HG03378 (cell line): ENCODE measurements around the gene TWIST2.

ENCODE experiments used
- ATAC-seq: cut with Tn5 transposase; IDR thresholded peaks from one replicate; pipeline ENCODE4 v1.9.1; 2021; ENCODE audit warnings: mild to moderate bottlenecking, moderate library complexity; ENCODE audit not compliant: unreplicated experiment

Gene TWIST2

GRCh38 chr2:238872026-238872425 lies 24.1 kb downstream of the TWIST2 start:
- no peak for ATAC-seq

DNA sequence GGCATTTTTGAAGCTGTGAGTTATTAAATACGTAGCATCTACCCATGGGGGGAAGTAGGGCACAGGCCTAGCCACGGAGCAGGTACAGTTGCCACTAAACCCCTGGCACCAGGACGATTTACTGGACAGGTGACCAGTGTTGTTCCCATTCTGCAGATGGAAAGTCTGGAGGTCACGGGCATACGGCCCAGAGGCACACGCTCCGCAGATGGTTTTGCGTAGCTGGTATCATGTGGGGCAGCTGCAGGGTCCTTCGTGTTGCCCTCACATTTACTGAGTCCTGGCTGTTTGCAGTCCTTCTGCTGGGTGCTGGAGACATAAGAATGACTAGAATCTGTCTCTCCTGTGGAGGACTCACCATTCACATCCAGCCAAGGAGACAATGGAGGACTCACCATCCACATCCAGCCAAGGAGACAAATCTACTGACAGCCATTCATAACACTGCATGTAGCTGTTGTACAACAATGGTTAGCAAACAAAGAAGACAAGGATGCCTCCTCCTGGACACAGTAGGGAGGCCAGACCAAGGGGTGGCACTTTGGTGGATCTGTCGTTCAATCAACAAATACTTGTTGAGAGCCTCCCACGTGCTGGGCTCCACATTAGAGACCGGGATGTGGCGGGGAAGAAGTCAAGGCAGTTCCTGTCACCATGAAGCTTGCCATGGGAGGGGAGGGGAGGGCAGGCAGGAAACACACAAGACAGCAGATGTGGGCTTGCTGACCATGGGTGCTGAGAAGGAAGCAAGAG lies 24.9 kb downstream of the TWIST2 start:
- ATAC-seq, result no peak

DNA sequence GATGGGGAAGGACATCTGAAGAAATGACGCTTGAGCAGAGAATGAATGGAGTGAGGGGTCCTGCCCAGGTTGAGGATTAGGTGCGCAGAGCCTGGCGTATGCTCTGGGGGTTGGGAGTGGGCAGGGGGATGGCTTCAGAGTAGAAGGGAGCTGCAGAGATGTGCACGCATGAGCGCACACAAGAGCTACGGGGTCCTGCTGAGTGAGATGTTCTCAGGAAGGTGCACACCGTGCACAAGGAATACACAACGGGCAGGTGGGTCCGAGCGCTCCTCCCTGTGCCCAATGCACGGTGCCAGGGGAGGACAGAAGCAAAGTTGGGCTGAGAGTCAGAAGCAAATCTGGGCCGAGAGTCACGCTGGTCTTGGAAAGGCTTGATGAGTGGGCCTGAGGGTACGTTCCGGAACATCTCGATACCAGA lies 25.5 kb downstream of the TWIST2 start:
- ATAC-seq, result no peak

DNA sequence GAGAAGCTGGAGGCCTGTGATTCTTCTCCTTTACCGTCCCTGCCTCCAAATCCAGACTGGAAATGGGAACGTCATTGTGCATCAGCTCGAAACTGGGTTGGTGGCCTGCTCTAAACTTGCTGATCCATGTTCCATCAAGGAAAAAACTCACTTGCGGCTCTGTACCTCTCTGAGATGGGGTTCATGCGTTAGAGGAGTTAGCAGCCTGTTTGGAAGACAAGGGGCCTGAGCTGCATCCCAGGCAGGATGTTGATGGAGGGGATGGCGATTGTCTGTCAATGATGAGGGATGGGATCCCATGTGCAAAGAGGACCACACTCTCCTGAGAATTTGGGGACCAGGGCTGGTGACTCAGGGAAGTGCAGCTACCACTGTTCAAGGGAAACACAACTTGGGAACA lies 26.0 kb downstream of the TWIST2 start:
- ATAC-seq, result no peak

DNA sequence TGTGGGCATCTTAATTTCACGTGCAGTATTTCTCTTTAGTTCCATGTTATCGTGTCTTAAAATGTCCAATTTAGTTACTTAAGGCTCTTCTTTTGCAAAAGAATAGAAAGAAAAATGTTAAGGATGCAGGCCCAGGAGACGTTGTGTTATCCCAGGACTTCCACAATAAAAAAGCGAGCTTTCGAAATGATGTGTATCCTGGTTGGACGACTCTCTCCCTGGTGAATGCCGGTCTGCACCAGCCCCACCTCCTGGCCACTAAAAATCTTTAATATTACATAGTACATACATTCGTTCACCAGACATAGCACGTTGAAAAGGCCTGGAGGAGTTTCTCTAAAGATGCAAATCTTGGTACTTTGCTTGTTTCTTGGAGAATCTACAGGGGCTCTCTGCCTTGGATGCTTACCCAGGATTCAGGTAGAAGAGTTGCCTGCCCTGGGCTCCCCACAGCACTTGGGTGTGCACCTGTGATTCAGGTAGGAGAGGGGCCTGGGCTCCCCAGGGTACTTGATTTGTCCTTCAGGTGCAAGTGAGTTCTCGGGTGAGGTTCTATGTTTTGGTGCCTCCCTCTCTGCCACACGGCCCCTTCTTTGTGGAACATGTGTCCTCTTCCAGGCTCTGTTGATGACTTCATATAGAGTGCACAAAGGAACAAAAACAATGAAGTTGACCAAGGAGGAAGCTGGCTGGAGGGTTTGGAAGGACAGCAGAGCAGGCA lies 26.6 kb downstream of the TWIST2 start:
- no peak for ATAC-seq

- no peak for ATAC-seq
These were observed 27.2 kb downstream of the TWIST2 start for GRCh38 chr2:238875101-238875470.

DNA sequence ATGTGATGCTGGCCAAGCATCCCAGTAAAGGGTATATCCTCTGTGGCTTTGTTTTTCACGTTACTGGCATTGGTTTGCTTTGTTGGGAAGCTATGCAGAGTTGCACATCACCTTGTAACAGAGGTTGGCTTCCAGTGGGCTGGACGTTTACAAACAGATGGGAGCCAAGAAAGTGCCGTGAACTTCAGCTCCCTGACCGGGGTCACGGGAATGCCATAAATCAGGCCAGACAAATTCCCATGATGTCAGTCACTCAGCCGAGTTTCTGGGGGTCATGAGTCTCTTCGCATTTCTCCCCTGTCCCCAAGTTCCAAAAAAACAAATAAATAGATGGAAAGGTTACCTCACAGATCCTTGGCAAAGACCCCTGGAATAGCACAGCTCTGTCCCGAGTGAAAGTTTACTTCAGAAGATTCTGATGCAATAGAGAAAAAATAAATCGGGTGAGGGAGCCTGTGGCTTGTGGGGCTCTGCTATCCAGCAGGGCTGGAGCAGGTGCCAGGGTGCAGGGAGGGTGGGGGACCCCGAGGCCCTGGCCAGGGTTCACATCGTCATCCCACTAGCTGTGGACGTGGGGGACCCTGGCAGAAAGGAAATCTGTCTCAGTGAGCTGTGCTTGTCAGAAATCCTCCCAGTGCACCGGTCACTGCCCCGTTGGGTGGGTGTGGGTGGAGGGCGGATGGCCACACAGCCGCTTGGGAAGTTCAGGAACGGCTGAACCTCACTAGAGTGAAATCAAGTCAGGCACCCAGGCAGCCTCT lies 27.8 kb downstream of the TWIST2 start:
- ATAC-seq, result no peak

- no peak for ATAC-seq
These were observed 28.3 kb downstream of the TWIST2 start for GRCh38 chr2:238876232-238876630.

- no peak for ATAC-seq
These were observed 30.3 kb downstream of the TWIST2 start for GRCh38 chr2:238878051-238878735.

DNA sequence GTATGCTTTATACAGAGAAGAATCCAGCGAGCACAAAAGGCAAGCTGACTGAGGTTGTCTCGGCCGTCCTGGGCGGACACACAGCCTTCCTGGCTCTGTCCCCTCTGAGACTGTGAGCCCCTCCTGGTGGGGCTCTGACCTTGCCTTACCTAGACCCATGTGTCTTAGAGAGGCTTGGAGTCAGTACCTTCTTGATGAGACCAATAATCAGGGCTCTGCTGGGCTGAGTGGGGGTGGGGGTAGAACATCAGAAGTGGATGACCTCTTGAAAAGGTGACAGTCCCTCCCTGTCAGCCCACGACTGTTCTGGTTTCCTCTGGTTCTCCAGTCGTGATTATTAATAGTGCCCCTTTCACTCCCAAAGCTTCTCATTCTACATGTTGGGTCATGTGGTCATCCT lies 31.2 kb downstream of the TWIST2 start:
- ATAC-seq, result no peak

DNA sequence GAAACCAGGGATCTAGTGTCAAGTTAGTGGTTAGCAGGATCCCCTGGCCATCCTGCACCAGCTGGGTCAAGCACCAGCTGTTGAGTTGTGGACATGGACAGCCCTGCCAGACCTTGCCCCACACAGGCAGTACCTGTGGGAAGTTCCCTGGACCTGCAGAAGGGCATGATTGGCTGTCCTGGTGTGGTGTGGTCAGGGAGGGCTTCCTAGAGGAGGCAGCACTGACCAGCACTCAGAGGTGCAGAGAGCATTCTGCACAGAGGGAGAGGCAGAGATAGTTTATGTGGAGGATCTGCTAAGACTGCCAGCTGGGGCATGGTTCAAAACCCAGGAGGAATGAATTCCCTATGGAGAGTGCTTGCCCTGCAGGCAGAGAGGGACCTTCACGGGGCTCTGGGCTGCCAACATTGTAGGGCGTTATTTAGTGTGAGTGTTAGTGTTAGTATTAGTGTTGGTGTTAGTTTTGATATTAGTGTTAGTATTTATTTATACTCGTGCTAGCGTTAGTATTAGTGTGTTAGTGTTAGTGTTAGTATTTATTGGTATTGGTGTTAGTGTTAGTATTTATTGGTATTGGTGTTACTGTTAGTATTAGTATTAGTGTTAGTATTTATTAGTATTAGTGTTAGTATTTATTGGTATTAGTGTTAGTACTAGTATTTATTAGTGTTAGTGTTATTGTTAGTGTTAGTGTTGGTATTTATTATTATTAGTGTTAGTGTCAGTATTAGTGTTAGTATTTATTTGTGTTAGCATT lies 31.9 kb downstream of the TWIST2 start:
- no peak for ATAC-seq

GRCh38 chr2:238881353-238882081 lies 33.6 kb downstream of the TWIST2 start:
- no peak for ATAC-seq

- no peak for ATAC-seq
These were observed 34.3 kb downstream of the TWIST2 start for GRCh38 chr2:238882082-238882755.

- no peak for ATAC-seq
These were observed 35.6 kb downstream of the TWIST2 start for GRCh38 chr2:238883421-238883901.

- ATAC-seq, result no peak
These were observed 36.4 kb downstream of the TWIST2 start for GRCh38 chr2:238884122-238884811.

- no peak for ATAC-seq
These were observed 37.0 kb downstream of the TWIST2 start for GRCh38 chr2:238884812-238885408.

DNA sequence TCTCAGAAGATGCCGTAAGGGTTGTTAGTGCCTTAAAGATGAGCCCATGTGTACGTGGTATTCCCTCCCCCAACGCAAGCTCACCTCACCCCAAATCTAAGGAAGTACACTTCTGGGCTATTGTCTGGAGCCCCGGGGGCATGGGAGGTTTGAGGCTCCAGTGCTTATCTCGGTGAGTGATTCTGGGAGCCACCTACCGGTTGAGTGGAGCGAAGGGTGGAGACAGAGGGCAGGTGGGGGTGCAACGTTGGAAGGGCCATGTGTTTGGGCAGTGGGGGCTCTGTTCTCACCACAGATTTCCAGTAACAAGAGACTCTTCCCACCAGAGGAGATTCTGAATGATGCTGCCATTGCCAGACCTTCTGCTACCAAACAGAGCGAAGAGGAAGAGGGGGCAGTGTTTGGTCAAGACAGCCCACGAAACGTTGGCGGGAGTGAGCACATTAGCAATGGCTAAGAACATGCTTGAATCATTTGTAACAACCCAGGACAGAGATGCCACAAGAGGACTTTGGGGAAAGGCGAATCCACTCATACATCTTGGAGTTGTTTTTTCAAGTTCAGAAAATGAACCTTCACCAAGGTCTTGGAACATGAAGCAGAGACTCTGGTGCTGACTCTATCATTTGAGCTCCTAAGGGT lies 38.7 kb downstream of the TWIST2 start:
- no peak for ATAC-seq

GRCh38 chr2:238887616-238888015 lies 39.7 kb downstream of the TWIST2 start:
- no peak for ATAC-seq
